Stimulated activated CD8-positive, alpha-beta memory T cell treated with anti-CD3 and anti-CD28 coated beads, Interleukin-15, amount 100 ng/mL, for 24 hours (primary cell): ENCODE data around the gene MVD.

Experiments used
- DNase-seq: peaks from one replicate; pipeline ENCODE4 v3.0.0-alpha.2; 2020; ENCODE audit warnings: low read depth

The MVD gene

DNA sequence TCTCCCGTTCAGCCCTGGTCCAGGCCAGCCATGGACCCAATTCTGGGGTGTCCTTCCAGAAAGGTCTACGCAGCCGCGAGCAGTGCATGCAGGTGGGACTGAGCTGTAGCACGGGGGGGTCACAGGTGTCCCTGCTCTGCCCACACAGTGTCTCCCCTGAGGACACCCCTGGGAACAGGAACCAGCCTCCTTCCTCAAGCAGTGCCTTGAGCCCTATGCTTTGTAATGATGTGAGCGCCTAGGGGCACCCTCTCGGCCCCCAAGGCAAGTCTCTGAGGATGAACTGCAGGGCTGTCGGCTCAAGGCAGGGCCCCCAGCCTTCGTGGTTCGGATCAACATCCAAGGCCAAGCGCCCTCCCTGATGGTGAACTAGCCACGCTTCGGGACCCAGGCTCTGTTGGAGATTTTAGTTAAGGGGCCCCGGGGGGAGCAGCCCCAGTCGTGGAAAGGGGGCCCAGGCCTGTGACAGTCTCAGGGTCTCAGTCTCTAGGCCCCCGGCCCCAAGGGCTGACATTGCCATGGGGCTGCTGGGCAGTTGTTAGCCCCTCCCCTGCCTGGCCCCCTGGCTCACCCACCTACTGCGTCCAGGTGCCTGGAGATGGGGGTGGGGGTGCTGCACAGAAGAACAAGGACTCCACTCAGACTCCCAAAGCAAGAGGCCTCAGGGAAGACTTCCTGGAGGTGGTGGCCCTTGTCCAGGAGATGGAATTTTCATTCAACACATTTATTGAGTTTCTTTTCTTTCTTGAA, 22.2 kb downstream of the MVD start:
- no peak for DNase-seq

- no peak for DNase-seq
Measured at GRCh38 chr16:88640039-88640495, 22.8 kb downstream of the MVD start.

DNA sequence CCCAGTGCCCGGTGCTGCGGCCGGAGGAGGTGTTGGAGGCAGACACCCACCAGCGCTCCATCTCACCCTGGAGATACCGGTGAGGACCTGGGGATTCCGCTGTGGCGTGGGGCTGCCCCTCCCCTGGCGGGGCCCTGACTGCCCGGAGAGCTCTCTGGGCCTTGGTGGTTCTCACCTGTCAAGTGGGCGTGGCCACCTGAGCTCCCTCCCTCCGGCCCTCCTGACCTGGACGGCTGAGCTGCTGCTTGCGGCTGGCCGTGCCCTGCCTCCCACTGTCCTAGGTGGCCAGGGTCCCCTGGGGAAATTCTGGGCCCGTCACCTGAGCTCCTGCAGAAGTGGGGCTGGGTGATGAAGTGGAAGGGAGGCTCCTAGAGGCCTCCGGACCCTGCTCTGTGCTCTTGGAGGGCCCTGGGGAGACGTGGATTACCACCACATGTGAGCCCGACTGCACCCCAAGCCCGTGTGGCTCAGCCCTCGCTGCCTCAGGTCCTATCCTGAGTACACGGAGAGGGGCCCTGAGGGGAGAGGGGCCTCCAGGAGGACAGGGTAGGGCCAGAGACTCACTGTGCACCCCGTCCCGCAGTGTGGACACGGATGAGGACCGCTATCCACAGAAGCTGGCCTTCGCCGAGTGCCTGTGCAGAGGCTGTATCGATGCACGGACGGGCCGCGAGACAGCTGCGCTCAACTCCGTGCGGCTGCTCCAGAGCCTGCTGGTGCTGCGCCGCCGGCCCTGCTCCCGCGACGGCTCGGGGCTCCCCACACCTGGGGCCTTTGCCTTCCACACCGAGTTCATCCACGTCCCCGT, 23.5 kb downstream of the MVD start:
- no peak for DNase-seq

DNA sequence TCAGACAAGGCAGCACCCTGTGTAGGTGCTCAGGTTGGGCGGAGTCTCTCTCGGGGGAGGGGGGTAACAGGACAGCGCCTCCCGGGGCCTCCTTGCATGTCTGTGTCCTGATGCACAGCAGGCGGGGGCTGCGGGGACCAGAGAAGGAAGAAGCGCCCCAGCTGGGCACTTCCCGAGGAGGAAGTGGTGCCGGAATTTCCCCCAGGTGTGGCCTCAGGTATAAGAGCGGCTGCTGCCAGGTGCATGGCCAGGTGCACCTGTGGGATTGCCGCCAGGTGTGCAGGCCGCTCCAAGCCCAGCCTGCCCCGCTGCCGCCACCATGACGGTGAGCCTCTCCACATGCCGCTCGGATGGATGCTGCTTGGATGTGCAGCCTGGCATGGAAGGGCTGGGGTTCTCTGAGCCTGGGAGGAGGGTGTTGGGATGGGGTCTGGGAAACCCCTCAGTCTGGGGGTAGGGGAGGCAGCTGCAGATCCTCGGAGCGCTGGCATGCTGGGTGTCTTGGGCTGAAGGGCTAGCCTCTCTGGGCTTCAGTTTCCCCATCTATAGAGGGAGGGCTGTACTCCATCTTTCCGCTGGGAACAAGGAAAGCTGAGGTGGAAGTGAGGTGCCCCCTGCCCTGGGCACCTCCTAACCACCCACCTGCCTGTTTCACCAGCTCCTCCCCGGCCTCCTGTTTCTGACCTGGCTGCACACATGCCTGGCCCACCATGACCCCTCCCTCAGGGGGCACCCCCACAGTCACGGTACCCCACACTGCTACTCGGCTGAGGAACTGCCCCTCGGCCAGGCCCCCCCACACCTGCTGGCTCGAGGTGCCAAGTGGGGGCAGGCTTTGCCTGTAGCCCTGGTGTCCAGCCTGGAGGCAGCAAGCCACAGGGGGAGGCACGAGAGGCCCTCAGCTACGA, 24.3 kb downstream of the MVD start, which contains the start of gene IL17C:
Gene IL17C (plus strand): TSS at position 250 of the 908 bp plus-strand sequence. CDS start 70 bp downstream, at position 320.
- DNase-seq: no peak

- no peak for DNase-seq
Measured at GRCh38 chr16:88636488-88637265, 26.2 kb downstream of the MVD start.

- no peak for DNase-seq
Measured at GRCh38 chr16:88635671-88636319, 27.1 kb downstream of the MVD start.

DNA sequence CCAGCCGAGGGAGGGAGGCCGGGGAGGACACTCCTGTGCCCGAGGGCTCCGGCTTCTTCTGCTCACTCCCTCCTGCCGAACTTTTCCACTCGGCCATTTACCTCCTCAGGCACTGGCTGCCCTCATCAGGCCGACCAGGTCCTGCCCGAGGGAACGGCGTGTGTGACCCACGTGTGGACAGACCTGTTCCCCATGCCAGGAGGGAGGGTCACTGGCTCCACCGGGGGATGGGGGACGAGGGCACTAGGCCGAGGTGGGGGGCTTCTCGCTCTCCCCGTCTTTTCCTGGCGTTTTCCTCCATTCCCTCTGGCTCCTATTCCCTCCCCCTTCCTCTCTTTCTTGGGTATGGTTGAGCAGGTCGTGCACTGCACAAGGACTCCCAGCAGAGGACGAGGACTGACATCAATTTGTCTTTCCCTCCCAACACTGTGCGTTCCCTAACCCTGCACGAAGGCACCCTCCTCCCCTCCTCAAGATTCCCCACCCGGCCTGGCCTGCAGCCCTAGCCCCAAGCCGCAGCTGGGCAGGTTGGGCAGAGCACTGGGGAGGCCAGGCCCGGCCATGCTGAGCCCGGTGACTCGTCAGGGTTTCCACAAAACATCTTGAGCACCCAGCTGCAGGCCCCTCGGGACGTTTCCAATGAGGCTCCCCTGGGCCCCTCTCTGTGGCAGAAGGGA, 27.8 kb downstream of the MVD start:
- DNase-seq: no peak

- DNase-seq: no peak
Measured at GRCh38 chr16:88634141-88634993, 28.5 kb downstream of the MVD start.

DNA sequence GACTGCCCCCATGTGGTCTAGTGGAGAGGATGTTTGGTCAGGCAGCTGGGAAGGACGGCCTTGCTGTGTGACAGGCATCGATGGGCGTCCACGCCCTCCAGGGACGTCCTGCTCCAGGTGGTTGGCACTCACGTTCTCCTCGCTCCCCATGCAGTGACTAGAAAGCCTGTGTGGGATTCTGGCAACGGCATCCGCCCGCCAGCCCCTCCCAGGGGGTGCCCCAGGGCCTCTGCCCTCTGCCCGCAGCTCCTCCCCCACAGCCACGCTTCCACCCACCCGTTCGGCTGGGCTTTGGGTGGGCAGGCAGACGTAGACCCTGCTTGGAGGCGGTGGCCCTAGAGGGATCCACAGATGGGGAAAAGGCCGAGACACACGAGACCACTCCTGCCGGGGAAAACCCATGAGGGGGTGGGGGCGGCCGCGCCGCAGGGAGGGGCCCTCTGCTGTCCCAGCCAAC, 29.2 kb downstream of the MVD start:
- DNase-seq: no peak

GRCh38 chr16:88632587-88632930, 30.3 kb downstream of the MVD start:
- no peak for DNase-seq

DNA sequence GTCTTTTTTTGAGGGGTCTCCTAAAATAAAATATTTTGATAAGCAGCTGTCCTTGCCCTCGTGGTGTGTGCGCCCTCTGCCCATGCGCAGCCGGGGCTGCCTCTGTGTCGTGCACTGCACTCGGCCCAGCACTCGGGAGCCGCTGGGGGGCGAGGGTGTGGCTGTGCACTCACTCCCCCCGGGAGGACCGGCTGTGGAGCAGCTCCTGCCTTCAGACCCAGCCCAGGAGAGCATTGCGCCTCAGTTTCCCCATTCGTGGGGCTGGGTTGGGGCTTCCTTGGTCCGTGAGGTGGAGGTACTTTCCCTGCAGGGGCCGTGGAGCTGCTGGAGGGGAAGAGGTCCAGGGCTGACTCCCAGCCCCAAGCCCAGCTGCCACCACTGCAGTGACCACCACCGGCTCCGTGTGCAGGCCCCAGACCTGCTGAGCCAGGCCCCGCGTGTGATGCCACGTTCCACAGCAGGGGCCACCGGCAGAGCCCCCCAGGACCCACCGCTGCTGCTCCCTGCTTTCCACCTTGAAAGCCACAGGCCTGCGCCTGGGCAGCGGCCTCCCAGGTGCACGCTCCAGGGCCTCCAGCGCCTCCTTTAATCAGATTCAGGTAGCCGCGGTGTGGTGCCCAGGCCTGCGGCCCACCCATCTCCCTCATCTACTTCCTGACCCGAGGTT, 30.8 kb downstream of the MVD start:
- no peak for DNase-seq

DNA sequence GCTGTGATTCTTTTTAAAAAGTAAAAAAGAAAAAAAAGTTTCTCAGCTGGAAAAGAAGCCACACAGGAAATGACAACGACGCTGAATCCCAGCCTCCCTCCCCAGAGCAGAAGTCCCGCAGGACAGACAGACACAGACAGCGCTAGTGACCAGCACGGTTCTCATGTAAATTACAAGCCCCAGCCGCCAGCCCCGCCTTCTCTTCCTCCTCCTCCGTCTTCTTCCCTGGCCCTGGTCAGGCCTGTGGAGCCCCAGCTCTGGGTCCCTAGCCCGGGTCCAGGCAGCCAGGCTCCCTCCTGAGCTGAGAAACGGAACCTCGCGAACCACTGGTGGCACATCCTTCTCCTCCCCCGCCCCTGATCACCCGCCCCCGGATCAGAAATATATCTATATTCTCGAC, 31.5 kb downstream of the MVD start:
- DNase-seq: no peak

- DNase-seq: no peak
Measured at GRCh38 chr16:88630941-88631340, 31.9 kb downstream of the MVD start.

DNA sequence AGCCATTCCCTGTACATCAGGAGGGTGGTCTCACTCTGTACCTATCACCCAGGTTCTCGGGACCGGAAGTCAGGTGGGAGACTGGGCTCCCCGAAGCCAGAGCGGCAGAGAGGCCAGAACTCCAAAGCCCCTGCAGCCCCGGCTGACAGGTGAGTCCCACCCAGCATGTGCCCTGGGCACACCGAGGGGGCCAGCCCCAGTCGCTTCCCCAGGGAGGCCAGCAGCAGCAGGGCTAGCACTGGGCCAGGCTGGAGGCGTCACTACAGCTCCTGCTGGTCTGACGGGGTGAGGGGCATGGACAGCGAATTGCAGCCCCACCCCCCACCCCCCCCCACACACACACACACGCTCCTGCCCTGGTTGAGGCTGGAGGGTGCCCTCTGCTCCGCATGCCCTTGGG, 32.5 kb downstream of the MVD start:
- DNase-seq: no peak

GRCh38 chr16:88629835-88630234, 33.1 kb downstream of the MVD start:
- no peak for DNase-seq

- DNase-seq: no peak
Measured at GRCh38 chr16:88628512-88628974, 34.3 kb downstream of the MVD start.

DNA sequence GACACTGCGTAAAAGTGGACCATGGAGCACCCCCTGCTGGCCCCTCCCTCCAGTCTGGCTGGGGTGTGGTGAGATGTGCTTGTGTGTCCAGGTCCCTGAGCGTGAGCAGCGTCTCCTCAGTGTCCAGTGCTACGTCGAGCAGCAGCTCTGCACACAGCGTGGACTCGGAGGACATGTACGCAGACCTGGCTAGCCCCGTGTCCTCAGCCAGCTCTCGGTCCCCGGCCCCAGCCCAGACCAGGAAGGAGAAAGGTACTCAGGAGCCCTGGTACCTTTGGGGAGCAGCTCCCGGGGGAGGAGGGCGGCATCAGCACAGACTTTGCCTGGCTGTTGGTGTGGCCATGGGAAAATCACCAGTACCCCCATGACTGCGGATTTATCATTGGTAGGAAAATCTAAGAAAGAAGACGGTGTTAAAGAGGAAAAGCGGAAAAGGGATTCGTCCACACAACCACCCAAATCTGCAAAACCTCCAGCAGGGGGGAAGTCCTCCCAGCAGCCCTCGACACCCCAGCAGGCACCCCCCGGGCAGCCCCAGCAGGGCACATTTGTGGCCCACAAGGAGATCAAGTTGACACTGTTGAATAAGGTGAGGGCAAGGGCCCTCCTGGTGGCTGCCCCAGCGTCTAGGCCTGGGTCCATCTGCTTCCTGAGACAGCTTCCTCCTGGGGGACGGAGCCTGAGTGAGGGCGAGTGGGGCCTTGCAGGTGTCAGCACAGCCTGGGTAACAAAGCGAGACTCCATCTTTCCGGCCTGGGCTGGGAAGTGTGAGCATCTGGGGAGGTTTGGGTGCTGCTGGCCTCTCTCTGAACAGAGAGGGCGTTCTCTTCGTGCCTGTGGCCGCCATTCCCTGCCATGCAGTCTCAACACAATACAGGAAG, 35.1 kb downstream of the MVD start:
- no peak for DNase-seq

DNA sequence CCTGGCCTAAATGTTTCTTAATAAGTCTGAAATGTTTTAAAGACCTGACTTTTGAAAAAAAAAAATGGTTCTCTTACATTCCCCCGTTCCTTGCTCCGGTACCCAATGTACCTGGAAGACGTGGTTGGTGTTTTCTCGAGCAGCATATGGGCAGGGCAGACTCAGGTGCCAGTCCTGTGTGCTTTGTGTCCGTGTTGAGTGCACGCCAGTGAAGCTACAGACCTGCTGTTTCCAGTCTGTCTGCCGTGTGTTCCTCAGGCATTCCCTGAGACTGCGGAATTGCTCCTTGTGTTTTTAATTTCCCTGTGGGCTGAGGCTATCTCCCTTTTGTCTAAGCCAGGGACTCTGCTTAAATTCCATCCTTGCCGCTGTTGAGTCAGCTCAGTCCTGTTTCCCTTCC, 36.2 kb downstream of the MVD start:
- no peak for DNase-seq
